DND-41 (cell line): ENCODE measurements around the gene LGALSL.

Experiments
- ATAC-seq: fragments of 200-7000 bp; cut with Tn5 transposase; 3 replicates; pipeline ENCODE4 v1.9.1; 2021; ENCODE audit warnings: low read depth; ENCODE audit not compliant: insufficient read depth
- DNase-seq: peaks from one replicate; pipeline ENCODE4 v3.0.0-alpha.2; 2020
- H2AFZ ChIP-seq: 2 replicates; pipeline ENCODE4 v1.6.0; 2012; ENCODE audit warnings: low read depth, low read length
- H3K27ac ChIP-seq: 2 replicates; pipeline ENCODE4 v1.5.1; 2012; ENCODE audit warnings: low read length, inconsistent platforms
- H3K27me3 ChIP-seq: fragments of 200-600 bp; sonication (generic); 2 replicates; pipeline ENCODE4 v1.6.0; 2012; ENCODE audit warnings: low read length, mild to moderate bottlenecking, inconsistent platforms; ENCODE audit not compliant: insufficient read depth, poor library complexity
- H3K36me3 ChIP-seq: 2 replicates; pipeline ENCODE4 v1.5.1; 2012; ENCODE audit warnings: low read length, inconsistent platforms; ENCODE audit not compliant: insufficient read depth
- H3K4me1 ChIP-seq: 2 replicates; pipeline ENCODE4 v1.5.1; 2012; ENCODE audit warnings: mild to moderate bottlenecking, low read length; ENCODE audit not compliant: insufficient read depth
- H3K4me2 ChIP-seq: 2 replicates; pipeline ENCODE4 v1.6.0; 2012; ENCODE audit warnings: mild to moderate bottlenecking, moderate library complexity, low read length, inconsistent platforms; ENCODE audit not compliant: insufficient read depth
- H3K4me3 ChIP-seq, 2 experiments: fragments of 200-600 bp in 1 of 2; shearing (Covaris generic) in 1 of 2; 2 replicates each; pipeline ENCODE4 v1.5.1; 2012 to 2016; ENCODE audit warnings: inconsistent platforms in 2 of 2, low read length in 2 of 2, mild to moderate bottlenecking in 2 of 2, low read depth in 1 of 2, moderate library complexity in 1 of 2
- H3K79me2 ChIP-seq: 2 replicates; pipeline ENCODE4 v1.6.0; 2012; ENCODE audit warnings: low read length, inconsistent platforms; ENCODE audit not compliant: insufficient read depth
- H3K9ac ChIP-seq: 2 replicates; pipeline ENCODE4 v1.6.0; 2012; ENCODE audit warnings: low read depth, mild to moderate bottlenecking, inconsistent platforms, low read length, moderate library complexity
- H3K9me3 ChIP-seq: 2 replicates; pipeline ENCODE4 v1.5.1; 2012; ENCODE audit warnings: low read length, moderate library complexity, mild to moderate bottlenecking, inconsistent platforms; ENCODE audit not compliant: insufficient read depth, severe bottlenecking
- H4K20me1 ChIP-seq: 2 replicates; pipeline ENCODE4 v1.6.0; 2012; ENCODE audit warnings: low read length; ENCODE audit not compliant: insufficient read depth
- CTCF ChIP-seq: IDR thresholded peaks from 2 replicates; pipeline ENCODE4 v1.5.1; 2012; ENCODE audit warnings: borderline replicate concordance, low read length, moderate library complexity, mild to moderate bottlenecking; ENCODE audit not compliant: poor library complexity, severe bottlenecking; ENCODE audit errors: extremely low read depth
- EZH2 ChIP-seq: IDR thresholded peaks from 3 replicates; pipeline ENCODE4 v1.6.1; 2012; ENCODE audit warnings: borderline replicate concordance, low read depth, mild to moderate bottlenecking, moderate library complexity, low read length, inconsistent platforms; ENCODE audit not compliant: severe bottlenecking

The LGALSL gene

GRCh38 chr2:64487256-64488049 lies 33.5 kb downstream of the LGALSL start:
- ATAC-seq (peak; percentile 24; the same call in 1 of the 3 replicates), DNase-seq (no peak)
- peaks cover 4% of the 10 kb centered on the region; the same call in 1 of the 2 replicates for H4K20me1 ChIP-seq
- no peak overlapping the region for H3K4me3 ChIP-seq
- H3K27me3 ChIP-seq = peaks cover 27% of the 10 kb centered on the region
- H3K79me2 ChIP-seq = no peaks in the 10 kb centered on the region
- no peaks in the 10 kb centered on the region for H3K9me3 ChIP-seq
- no peaks in the 10 kb centered on the region for H3K36me3 ChIP-seq
- H3K27ac ChIP-seq = no peak overlapping the region
- peaks cover 3% of the 10 kb centered on the region for H3K4me1 ChIP-seq
- H3K4me2 ChIP-seq = no peak overlapping the region
- H2AFZ ChIP-seq = no peak overlapping the region
- H3K9ac ChIP-seq = no peak overlapping the region
- TF ChIP-seq CTCF (no peak), EZH2 (no peak)

DNA sequence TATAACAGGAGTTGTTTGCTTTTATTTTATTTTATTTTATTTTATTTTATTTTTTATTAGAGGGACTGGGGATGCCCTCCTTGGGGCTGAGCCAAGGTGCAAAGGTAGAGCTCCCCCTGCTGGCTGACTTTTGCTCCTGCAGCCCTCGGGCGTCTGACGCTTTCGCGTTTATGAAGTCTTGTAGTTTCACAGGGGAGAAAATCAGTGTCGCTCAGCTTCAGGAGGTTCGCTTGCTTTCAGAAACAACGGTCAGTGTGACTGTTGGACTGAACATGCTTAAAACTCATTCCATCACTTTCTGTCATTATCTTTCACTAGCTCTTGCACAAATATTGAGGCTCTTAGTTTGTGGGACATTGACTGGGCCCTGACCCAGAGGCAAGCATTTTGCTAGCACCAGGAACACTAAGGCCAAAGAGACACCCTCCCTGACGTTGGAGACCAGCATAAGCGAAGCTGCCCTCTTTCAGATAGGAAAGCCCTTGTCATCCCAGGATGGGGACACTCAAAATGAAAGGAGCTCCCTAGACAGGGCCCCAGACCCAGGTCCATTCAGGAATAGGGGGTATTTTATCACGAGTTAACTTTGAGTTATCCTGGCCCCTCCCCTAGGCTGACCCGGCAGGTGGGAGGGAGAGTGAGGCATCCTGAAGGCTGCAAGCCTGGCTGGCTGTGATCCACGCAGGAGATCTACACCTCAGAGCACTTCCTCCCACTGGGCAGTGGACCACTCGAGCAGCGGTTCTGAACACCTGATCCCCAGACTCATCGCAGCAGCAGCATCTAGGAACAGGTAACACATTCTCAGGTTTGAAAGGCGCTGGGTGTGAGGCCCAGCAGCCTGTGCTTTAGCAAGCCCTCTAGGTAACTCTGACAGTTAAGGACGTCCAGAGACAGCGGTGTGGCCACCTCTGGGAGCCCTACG lies 34.4 kb downstream of the LGALSL start:
- peak; percentile 68 for DNase-seq

DNA sequence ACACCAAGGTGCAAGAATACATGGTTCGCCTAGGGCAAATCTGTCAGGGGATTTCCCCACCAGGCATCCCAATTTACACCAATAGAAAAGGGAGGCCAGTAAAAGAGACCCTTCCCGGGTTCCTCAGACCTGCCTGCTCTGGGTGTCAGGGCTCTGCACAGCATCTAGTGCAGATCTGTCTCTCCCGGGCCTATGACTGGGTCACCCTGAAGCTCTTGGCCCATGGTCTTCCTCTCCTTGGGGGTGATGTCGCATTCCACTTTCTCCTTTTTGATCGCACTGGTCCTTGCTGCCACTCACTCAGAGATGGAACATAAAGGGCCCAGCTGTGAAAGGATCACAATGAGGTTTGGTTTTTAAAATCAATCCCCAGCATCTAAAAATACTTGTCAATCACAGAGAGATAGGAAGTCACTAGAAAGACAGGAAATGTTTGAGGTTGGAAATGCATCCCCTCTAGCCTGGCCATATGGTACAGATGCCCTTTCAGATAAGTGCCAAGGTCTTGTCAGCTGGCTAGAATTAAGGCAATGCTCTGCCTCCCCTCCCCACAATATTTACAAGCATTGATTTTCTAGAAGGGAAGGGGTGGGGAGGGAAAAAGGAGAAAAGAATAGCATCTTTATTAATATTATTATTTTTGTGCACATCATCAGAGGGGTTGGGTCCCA lies 35.3 kb downstream of the LGALSL start:
- Histone ChIP-seq H3K27me3 (peaks cover 38% of the 10 kb centered on the region), H3K79me2 (no peaks in the 10 kb centered on the region), H3K4me3 (no peak overlapping the region), H3K36me3 (no peaks in the 10 kb centered on the region), H3K27ac (no peak overlapping the region), H4K20me1 (peaks cover 4% of the 10 kb centered on the region; the same call in 1 of the 2 replicates), H3K4me1 (peaks cover 3% of the 10 kb centered on the region), H2AFZ (no peak overlapping the region), H3K9me3 (no peaks in the 10 kb centered on the region), H3K4me2 (no peak overlapping the region), H3K9ac (no peak overlapping the region)
- DNase-seq = no peak
- TF ChIP-seq CTCF (no peak), EZH2 (no peak)
- ATAC-seq = peak; percentile 29; the same call in 1 of the 3 replicates

More for the DNA sequence above, 34.4 kb downstream of the LGALSL start:
- Histone ChIP-seq H3K9me3 (no peaks in the 10 kb centered on the region), H3K4me2 (peak overlapping the region; percentile 30; the same call in 1 of the 2 replicates), H3K36me3 (no peaks in the 10 kb centered on the region), H3K9ac (no peak overlapping the region), H2AFZ (0 out of 2 replicates have a peak overlapping the region, but pooled peaks have one; percentile 41), H3K27me3 (peaks cover 35% of the 10 kb centered on the region), H4K20me1 (peaks cover 4% of the 10 kb centered on the region; the same call in 1 of the 2 replicates), H3K4me1 (peaks cover 3% of the 10 kb centered on the region), H3K79me2 (no peaks in the 10 kb centered on the region), H3K27ac (no peak overlapping the region), H3K4me3 (no peak overlapping the region)
- ATAC-seq = peak; percentile 91
- TF ChIP-seq CTCF = peak; percentile 89
- TF ChIP-seq EZH2 = no peak
